Stimulated activated naive CD4-positive, alpha-beta T cell (primary cell): Measurements from ENCODE around the gene LSM6.

Source experiments
- DNase-seq, 6 experiments: peaks; one replicate each; lab custom pipeline; 2025; lab: John Stamatoyannopoulos, UW

LSM6 gene

DNA sequence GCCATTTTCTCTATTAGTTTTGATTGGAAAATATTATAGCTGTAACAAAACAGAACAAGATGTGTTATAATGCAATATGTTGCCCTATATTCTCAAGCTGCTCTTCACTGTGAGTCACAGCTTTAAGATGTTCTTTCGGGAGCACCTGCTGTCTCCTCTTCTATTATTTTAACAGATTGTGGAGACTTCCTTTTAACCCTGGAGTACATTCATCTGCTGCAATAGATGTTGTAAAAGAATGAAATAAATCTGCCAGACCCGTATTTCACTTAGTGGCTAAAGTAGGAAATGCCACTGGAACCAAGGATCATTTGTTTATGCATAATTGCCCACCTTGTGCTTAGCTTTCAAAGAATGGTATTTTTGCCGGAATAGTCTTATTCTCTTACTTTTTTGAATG, 11.1 kb downstream of the LSM6 start:
- DNase-seq = no peak

DNA sequence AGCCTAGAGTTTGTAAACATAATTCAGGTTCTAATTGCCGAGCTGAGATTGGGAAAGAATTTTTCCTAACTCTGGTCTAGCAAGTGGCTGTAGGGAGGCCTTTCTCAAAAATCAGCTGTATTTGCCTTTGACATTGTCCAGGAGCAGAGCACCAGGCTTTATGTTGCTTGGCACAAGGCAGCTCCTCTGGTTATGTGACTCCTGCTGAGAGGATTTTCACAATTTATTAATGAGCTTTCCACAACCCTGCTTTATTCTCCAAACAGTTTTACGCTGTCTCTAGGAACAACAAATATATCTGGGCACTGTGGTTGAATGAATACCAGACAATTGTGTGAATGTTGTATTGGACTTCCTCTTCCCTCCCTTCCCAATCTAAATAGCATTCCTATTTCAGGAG, 14.9 kb downstream of the LSM6 start:
- DNase-seq = no peak

DNA sequence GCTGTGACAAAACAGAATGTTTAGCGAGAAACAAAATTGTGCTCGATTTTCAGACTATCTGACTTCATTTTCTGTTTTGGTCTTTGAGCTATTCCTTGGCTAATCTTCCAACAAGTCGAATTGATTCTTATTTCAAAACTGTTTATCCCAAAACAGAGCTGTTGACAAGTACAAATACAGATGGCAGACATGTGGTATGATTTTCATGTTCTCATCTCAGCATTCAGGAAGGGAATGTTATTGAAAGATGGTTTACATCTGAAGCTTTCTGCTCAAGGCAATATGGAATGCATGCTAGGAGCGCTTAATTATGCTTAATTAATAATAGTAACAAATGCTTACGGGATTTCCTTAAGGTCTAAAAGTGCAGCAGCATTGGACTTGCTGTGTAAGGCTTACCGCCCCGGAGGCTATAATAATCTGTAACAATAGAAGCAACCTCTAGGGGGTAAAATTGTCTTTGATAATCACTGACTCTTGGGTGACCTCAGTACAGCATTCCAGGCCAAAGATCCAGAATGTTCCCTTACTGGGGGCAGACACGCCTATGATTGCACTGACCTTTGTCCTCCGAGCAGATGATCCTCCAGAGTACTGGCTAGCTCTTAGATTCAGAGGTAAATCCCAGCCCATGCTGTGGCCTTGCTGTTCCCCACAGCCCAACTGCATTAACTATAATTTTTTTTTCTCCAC, 16.4 kb downstream of the LSM6 start:
- no peak for DNase-seq

DNA sequence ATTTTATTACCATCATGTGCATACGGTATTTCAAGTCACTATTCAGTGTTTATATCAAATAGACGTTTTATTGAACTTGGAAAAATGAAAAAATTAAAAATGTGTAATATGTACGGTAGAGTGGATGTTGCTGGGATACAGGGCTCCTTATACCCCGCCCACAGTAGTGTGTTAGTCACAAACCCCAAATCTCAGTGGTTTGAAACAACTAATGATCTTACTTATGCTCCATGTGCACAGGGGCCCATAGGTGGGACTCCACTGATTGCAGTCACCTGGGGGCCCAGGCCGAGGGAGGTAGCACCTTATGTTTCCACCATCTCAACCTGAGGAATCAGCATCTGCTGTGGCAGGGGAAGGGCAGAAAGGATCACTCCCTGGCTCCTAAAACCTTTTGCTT, 18.1 kb downstream of the LSM6 start:
- no peak for DNase-seq

DNA sequence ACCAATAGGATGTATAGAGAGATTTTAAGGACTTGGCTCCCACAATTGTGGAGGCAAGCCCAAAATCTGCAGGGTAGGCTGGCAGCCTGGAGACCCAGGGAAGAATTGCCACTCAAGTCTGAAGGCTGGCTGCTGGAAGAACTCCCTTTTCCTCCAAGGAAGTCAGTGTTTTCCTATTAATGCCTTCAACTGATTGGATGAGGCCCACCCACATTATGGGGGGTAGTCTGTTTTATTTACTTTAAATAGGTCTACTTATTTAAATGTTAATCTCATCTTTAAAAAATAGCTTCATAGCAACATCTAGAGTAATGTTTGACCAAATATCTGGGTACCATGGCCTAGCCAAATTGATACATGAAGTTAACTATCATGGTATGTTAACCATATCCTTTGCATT, 18.7 kb downstream of the LSM6 start:
- no peak for DNase-seq

DNA sequence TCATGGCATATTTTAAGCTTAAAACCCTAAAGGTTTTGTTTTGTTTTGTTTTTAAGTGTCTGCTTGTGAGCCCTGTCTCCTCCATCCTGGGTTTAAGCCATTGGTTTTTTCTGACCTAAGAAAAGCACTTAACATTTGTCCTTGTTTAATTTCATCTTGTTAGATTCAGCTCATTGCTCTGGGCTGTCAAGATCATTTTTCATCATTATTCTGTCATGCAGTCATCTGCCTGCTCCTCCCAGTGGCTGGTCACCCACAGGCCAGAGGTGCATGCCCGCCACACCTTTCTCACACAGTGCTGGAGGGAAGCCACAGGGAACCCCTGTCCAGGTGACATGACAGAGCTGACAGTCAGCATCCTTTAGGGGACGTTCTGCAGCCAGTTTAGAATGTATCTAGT, 27.1 kb downstream of the LSM6 start:
- no peak for DNase-seq

DNA sequence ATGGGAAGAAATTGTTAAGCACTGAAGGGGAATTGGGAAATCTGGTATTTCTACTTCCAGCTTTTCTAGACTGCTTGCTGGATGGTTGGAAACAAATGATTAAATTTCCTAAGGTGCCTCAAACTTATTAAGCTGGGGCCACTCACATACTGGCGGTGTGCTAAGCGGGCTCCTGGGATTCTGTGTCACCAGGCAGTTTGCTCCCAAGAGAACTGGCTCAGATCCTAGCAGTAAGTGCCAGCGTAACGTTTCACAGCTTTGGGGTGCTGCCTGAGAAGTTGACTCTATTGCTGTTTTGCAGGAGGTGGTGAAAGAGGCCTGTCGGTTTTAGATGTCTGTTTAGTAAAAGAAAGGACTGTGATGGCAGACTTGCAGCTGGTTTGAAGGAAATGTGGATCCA, 31.9 kb downstream of the LSM6 start:
- DNase-seq = no peak

DNA sequence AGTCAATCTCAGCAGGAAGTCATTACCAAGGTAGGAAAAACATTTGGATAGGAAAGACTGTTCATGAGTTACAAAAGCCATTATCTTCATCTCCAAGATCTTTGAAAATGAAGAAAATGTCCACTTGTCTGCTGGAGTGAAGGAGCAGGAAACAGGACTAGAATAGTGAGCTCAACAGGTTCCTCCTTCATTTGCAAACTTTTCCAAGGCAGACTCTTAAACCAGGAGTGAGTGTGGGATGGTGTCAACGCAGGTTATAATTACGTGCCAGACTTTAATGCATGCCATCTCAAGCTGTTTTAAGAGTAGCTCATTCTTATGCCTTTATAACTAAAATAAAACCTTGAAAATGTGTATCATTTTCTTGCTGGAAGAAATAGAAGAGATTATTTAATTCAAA, 35.4 kb downstream of the LSM6 start:
- no peak for DNase-seq

DNA sequence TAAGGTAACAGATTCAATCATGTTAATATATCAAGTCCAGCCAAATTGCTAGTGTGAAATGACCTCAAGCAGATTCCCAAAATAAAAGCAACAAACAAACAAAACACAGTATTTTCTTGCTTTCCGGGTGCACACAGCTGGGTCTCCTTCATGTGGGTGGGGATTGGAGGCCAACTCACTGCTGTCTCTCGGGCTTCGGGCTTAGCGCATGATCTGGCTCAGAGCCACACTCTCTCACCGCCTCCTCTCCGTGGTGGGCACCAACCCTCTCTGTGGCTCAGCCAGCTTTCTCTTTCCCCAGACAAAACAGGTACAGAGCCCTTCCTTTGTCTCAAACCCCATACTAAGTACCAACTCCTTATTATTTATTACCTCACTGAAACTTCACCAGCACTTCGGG, 35.9 kb downstream of the LSM6 start:
- DNase-seq = no peak

DNA sequence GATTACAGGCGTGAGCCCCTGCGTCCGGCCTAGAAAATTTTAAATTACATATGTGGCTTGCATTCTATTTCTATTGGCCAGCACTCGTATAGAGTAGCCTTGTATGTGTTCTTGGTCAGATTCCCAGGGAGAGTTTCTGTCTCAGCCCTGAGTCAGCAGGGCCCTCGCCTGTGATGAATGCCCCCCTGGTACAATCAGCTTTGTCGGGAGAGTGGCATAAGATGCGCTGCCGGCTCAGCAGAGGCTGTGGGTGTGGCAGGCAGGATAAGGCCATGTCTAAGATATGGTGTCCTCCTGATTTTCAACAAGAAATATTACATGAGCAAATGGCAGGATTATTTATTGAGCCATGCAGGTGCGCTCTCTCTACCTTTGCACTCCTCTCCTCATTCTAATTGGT, 37.3 kb downstream of the LSM6 start:
- no peak for DNase-seq

DNA sequence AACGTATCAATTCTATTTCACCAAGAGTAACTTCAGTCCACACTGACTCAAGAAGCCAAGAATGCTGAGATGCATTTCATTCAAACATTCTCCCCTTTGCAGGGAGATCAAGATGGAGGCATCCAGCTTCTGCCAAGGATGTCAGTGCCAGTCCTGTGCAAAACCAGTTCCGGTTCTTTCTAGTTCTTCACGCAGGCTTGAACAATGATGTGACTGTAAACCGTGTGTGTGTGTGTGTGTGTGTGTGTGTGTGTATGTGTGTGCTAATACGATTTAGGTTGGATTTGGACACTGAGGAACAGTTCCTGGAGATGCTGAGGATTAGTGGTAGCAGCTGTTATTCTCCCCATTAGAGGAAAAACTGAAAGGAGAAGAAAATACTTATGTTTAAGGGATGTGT, 38.7 kb downstream of the LSM6 start, which contains the start of gene REELD1:
Gene REELD1, plus strand, starts transcription at position 301 of the 400 bp plus-strand sequence. CDS start 2,415 bp downstream, outside the sequence.
- DNase-seq = no peak

DNA sequence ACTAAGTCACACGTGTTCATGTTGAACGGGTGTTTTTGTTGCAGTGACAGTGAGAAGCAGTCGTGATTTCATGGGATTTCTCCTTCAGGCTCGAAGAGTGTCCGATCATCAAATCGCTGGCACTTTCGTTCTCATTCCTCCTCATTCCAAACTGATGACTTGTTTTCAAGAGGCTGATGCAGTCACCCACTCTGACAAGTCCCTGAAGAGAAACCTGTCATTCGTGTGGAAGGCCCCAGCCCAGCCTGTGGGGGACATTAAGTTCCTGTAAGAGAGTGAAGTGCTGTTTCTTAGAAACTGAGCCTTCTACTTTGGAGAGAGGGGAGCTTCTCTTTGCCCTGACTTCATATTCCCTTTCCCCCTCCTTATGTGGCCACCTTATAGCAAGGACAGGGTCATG, 46.8 kb downstream of the LSM6 start:
- no peak for DNase-seq

DNA sequence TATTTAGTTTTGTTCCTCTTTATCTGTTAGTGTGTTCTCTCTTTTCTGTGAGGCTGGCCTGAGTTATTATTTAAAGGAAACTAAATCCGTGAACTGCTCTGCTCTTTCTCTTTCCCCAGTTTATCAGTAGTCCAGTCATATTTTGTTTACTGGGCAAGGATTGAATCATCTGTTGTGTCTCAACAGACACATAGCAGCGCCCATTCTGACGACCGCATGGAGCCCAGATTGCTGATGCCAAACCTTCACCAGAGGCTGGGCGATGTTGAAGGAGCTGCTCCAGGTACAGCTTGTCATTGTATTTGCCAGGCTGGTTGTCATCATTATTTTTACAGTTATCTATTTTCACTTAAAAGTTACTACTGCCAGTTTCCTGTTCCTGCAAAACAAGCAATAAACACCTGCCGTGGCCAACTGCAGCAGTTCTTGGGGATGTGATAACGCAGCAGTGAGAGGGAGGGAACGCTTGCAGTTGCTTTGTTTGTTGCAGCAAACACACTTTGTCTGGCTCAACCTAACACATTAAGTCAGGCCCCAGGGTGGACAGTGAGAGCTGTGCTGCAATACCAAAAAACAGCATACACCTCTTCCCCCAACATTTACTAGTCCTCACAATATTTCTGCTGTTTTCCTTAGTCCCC, 48.9 kb downstream of the LSM6 start:
- DNase-seq = no peak

DNA sequence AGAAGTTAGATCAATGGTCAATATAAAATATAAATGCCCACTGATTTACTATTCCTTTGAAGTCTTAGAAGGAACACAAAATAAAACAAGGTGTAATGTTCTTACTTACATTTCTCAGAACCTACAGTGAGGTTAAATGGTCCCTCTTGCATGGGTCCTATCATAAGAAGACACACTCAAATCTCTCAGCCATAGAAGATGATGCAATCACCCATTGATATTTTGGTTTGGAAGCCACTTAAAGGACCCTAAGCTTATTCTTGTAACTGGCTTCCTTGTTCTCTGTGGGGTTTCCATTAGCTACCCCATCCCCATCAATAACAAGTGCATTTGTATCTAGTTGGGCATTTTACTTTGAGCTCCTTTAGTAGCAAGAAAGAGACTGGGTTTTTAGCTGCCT, 53.9 kb downstream of the LSM6 start:
- no peak for DNase-seq

DNA sequence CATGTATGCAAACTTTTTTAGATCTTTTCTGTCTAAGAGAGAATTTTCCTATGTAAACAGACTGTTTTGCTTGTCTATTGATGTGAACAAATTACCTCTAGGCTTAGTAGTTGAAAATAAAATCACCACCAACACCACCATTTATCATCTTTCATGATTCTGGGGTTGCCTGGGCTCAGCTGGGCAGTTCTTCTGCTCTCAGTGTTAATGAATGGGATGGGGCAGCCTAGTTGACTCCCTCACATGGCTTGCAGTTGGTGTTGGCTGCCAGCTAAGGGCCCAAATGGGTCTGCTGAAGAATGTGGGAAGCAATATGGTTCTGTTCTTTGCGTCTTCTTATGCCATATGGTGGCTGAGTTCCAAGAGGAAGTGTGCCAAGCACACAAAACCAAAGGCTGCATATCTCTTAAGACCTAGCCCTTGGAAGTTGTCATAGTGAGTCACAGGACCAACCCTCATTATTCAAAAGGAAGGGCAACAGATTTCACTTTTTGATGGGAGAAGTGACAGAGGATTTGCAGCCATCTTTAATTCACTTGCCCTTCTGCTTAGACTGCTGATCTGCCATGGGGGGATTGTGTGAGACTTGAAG, 56.7 kb downstream of the LSM6 start:
- DNase-seq = no peak

DNA sequence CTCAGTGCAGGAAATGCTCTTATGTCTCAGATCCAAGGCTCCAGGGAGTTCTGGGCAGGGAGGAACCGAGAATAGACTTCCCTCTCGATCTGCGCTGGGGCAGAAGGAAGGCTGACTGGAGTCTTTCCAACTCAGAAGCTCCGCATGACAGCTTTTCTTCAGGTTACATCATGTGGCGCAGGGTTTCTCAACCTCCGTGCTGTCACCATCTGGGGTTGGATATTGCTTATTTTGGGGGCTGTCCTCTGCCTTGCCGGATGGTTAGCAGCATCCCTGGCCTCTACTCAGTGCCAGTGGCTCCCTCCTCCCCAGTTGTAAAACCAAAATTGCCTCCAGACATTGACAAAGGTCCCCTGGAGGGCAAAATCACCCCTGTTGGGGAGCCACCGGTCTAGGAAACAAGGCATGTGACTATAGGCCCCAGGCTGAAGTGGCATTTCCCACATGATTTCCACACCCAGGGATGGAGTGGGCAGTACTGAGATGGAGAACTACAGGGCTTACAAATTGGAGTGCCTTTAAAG, 60.2 kb downstream of the LSM6 start:
- DNase-seq = no peak

DNA sequence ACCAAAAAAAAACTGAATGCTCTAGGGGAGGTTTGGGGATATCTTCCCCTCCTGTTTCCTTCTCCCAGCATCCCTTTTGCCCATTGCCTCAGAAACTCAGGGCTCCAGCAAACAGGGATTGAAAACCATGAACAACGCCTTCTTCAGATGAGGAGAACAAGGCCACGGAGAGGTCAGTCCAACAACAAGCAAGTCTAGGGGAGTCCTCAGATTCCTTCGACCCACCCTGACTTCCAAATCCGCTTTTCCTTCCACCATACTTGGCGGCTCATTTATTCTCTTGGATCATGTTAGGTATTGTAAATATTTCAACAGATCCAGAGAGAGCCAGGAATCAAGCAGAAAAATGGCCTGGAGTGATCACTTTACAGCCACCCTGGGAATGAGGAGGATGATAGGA, 60.7 kb downstream of the LSM6 start:
- no peak for DNase-seq

DNA sequence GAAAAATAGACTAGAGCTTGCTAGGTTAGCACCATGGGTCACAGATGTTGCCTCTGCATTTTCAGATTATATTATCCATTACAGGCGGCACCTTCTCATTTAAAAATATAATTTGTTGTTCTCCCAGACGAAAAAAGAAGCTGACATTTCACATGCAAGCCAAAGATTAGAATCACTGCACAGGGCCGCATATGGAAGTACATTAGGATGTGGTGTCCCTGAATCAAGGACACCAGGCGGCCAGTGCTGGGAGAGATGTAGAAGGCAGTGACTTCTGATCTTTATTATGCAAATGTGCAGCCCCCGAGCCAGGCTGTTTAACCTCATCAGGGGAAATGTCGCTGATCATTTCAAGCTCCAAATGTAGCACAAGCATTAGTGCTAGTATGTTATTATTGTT, 61.6 kb downstream of the LSM6 start:
- DNase-seq = no peak

DNA sequence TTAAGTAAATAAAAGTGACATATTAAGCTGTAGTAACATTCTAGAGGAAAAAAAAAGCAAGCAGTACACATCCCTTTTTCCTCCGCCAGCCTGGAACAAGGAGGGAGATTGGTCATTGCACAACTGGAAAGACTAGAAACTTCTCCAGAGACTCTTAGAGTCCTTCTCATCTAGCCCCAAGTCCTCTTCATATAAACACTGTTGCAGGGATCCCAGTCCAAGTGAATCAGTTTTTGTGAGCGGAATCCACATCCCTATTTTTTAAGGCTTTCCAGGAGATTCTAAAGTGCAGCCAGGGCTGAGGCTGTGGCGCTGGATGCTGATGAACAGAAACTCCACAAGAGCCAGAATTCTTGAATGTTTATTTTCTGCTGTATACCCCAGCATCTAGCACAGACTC, 62.6 kb downstream of the LSM6 start:
- no peak for DNase-seq
